ENCODE results near the gene CYB561D1.

Gene CYB561D1

GRCh38 chr1:109529881-109530456 lies 36.1 kb downstream of the CYB561D1 start:
- no peak for DNase-seq (ENCODE audit: low read depth, low spot score)

- DNase-seq (ENCODE audit: low read depth, low spot score), result no peak
These were observed 36.7 kb downstream of the CYB561D1 start for GRCh38 chr1:109530457-109531087.

DNA sequence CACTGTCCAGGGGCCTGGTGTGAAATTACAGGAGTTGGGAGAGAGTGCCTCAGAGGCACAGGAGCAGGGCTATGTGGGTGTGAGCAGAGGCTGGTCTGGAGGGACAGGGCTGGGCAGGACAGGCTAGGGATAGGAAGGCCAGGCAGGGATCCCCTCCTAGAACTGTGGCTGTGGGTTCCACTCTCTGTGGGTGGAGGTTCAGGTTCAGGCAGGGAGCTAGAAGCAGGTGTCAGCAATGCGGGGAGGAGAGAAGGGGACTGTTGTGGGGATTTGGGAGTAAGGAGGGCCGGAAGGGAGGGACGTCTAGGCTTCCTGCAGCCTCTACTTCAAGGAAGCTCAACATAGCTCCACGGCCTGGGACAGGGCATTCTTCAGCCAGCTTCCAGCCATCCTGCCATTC lies 37.5 kb downstream of the CYB561D1 start:
- DNase-seq (ENCODE audit: low read depth, low spot score), result no peak

DNA sequence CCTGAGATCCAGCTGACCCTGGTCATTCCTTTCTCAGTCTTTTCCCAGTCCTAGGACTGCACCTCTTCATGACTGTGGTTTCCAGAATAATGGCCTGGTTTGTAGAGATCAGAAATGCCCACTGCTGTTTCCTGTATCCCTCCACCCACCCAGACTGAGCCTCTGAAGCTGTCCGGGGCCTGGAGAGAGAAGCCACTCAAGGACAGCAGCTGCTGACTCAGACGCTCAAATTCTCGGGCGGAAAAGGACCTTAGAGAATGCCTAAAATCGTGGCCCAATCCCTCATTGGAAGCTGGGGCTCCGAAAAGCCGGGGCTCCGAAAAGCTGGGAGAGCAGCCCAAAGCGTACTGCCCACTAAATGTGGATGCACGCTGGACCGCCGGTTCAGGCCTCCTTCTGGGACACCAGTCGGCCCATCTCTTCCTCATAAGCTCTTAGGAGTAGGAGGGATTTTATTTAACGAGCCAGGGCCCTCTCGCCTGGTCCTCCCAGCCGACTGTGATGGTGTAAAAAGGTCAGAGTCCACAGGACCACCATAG lies 38.0 kb downstream of the CYB561D1 start:
- no peak for DNase-seq (ENCODE audit: low read depth, low spot score)

GRCh38 chr1:109532365-109533136 lies 38.7 kb downstream of the CYB561D1 start:
- peak; percentile 84 for DNase-seq (ENCODE audit: low read depth, low spot score)

DNA sequence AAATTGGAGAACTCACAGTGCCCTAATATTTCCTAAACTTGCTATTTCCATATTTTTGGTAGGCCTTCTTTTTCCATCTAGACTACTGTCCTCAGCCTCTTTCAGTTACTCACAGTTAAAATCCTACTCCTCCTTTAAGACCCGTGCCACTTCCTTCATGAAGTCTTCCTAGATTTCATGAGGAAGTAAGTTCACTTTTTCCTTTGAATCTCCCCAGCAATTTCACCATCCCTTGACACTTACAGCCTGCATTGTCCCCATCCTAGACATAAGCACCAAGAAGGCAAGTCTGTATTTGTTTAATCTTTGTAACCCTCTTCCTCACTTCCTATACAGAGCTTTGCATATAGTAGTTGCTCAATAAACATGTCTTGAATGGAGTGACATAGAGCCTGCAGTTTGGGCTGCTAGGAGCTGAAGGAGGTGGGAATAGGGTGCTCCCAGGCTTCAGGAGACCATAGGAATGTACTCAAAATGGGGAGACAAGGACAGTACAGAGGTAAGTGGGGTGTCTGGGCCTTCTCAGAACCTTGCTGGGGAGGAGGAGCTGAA lies 40.5 kb downstream of the CYB561D1 start:
- DNase-seq (ENCODE audit: low read depth, low spot score), result no peak

- no peak for DNase-seq (ENCODE audit: low read depth, low spot score)
These were observed 41.6 kb downstream of the CYB561D1 start for GRCh38 chr1:109535481-109535880.

DNA sequence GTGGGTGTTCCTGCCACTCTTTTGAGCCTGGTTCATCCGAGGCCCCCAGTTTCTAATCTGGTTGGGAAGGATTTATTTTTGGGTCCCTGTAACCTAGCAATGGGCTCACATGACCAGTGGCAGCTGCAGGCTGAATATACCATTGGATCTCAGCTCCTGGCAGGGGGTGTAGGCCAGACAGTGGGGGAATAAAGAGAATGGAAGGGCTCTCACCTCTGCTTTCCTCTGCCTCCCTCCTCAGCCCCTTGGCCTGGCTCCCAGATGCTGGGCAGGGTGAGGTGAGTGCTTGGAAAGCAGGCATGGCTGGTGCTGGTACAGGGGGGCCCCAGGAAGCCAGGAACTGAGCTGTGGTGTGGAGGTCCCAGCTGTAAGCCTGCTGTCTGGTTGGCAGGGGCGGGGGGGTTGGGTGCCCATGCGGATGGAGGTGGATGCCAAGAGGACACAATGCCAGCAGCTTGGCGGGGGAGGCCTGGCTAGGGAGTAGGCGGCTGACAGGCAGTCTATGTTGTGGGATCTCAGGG lies 42.1 kb downstream of the CYB561D1 start:
- DNase-seq (ENCODE audit: low read depth, low spot score), result no peak

GRCh38 chr1:109537450-109538178 lies 43.7 kb downstream of the CYB561D1 start:
- DNase-seq (ENCODE audit: low read depth, low spot score), result no peak

GRCh38 chr1:109538827-109539555 lies 45.1 kb downstream of the CYB561D1 start:
- DNase-seq (ENCODE audit: low read depth, low spot score), result no peak

GRCh38 chr1:109539676-109540075 lies 45.8 kb downstream of the CYB561D1 start, which contains the start of gene GPR61:
Gene GPR61, plus strand, starts transcription at chr1:109539872. Its CDS starts 3,151 bp downstream, at chr1:109543023.
- DNase-seq (ENCODE audit: low read depth, low spot score), result no peak

DNA sequence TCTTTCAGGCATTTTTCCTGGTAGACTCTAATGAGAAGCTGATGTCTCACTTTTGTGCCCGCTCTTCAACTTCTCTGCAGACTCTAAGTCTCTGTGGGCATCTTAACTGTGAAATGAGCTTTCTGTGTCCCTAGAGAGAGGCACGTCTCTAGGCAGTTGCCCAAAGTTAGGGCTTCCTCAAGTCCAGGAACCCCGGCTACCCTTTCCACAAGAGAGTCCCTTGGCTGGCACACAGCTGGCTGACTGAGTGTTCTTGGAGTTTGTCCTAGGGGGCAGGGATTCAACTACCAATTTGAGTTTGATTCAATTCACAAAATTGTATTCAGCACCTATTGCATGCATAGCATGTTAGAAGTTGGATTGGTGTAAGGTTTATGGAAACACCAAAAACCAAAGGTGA lies 47.2 kb downstream of the CYB561D1 start:
- no peak for DNase-seq (ENCODE audit: low read depth, low spot score)

- no peak for DNase-seq (ENCODE audit: low read depth, low spot score)
These were observed 48.8 kb downstream of the CYB561D1 start for GRCh38 chr1:109542657-109543056.

DNA sequence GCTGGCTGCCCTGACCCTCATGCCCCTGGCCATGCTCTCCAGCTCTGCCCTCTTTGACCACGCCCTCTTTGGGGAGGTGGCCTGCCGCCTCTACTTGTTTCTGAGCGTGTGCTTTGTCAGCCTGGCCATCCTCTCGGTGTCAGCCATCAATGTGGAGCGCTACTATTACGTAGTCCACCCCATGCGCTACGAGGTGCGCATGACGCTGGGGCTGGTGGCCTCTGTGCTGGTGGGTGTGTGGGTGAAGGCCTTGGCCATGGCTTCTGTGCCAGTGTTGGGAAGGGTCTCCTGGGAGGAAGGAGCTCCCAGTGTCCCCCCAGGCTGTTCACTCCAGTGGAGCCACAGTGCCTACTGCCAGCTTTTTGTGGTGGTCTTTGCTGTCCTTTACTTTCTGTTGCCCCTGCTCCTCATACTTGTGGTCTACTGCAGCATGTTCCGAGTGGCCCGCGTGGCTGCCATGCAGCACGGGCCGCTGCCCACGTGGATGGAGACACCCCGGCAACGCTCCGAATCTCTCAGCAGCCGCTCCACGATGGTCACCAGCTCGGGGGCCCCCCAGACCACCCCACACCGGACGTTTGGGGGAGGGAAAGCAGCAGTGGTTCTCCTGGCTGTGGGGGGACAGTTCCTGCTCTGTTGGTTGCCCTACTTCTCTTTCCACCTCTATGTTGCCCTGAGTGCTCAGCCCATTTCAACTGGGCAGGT lies 49.5 kb downstream of the CYB561D1 start:
- DNase-seq (ENCODE audit: low read depth, low spot score), result no peak

DNA sequence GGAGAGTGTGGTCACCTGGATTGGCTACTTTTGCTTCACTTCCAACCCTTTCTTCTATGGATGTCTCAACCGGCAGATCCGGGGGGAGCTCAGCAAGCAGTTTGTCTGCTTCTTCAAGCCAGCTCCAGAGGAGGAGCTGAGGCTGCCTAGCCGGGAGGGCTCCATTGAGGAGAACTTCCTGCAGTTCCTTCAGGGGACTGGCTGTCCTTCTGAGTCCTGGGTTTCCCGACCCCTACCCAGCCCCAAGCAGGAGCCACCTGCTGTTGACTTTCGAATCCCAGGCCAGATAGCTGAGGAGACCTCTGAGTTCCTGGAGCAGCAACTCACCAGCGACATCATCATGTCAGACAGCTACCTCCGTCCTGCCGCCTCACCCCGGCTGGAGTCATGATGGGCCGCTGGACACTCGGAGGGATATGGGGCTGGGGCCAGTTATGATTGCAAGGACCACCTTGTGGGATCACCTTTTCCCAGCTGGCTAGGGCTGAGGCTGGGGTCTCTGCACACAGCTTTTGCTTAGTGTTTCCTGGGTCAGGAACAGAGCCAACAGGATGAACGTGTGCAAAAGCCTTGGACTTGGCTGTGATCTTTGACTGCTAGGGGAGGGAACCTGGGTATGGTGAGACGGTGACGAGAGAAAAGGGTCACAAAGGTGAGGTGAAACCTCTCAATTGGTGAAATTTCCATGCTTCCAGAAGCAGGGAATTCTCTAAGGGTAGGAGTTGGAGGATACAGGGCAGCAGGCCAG lies 50.3 kb downstream of the CYB561D1 start:
- DNase-seq (ENCODE audit: low read depth, low spot score), result no peak

DNA sequence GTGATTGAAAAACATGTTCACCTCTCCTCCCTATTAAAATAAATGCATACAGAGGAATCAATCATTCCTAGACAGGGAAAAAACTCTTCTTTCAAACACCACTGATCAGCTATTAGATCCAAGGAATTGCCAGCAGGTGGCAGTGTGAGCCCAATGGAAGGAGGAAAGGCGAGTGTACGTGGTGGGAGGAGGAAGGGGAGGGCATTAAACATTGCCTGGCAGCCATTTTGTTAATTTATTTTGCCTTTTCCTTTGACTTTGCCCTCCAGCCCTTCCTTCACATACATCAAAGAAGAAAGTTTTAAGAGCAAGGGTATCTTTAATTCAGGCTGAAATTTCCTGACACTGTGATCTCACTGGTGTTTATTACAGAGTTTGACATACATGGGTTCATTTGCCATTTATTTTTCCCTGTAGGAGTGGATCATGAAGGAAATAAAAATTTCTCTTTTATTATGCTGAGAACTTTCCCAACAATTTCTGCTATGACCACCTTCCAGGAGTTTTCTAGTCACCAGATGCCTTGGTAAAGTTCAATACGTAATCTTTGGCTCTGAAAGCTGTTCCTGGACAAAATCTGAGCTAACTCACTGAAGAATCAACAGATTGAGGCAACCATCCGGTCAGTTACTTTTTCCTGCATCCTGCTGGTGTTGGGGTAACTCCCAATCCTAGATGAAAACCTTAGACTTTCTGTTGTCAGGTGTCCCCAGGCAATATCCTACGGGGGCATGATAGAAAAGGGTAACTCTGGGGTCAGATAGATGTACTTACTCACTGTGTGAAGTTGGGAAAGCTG lies 52.6 kb downstream of the CYB561D1 start:
- DNase-seq (ENCODE audit: low read depth, low spot score), result peak; percentile 80

GRCh38 chr1:109547463-109548320 lies 53.8 kb downstream of the CYB561D1 start:
- no peak for DNase-seq (ENCODE audit: low read depth, low spot score)
